ENCODE data around the gene CWF19L1.
"Not testable (repeated sequence)": the region's sequence is repeated elsewhere in the genome, so short reads cannot be mapped to it uniquely, and the experiment has no call there.

Gene CWF19L1

GRCh38 chr10:100267239-100268104, at the start of gene CWF19L1:
Gene CWF19L1, minus strand, starts transcription at chr10:100267638. Its CDS starts 45 bp downstream, at chr10:100267593.
- DNase-seq (ENCODE audit: low read depth, low spot score), result peak; percentile 69

- DNase-seq (ENCODE audit: low read depth, low spot score), result no peak
These were observed 48.2 kb upstream of the CWF19L1 start for GRCh38 chr10:100315615-100316014.

DNA sequence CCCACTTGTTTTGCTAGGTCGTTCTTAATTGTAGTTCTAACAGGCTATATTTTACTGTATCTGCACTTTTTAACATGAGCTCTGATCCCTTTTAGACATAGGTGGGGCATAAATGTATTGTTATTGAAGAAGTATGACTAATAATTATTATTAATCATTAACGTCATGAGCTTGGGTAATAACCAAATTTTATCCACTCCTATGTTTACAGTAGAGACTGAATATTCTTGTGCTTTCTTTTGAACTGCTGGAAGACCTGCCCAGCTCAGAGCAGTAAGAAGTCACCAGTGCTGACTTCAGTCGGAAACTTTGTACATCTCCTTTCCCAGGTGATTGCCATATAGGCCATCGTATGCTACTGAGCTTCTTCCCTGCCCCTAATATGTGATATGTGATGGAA, 43.9 kb upstream of the CWF19L1 start:
- no peak for DNase-seq (ENCODE audit: low read depth, low spot score)

DNA sequence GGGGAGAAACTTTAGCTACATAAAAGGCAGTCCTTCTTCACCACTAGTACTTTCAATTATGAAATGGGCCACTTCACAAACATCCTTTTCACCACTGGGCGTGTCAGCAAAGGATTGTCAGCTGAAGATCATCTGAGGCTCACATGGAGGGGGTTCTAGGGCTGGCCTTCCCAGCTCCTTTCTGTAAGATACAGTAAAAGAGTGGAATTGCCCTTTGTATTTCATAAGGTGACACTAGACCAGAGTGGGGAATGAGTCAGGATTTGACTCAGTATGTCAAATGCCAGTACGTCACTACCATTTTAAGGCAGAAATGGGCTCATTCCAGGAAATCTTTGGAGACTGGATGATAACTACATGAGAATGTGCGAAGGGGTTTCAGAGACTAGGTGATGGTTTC, 40.2 kb upstream of the CWF19L1 start:
- DNase-seq (ENCODE audit: low read depth, low spot score), result no peak

DNA sequence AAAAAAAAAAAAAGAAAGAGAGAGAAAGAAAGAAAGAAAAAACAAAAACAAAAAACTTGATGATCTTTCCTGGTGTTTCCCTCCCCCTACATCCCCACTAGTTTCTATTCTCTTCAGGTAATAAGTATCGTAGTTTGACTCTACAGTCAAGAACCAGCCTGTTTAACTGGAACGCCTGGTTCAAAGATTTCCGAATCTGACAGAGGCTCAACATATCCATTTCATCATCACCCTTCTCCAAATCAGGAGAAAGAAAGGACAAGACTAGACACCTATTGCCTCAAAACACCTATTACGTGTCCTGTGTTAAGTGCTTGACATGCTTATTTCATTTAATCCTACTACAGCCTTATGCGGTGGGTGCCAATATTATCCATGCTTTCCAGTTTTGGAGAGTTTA, 39.4 kb upstream of the CWF19L1 start:
- DNase-seq (ENCODE audit: low read depth, low spot score), result no peak

GRCh38 chr10:100304414-100304813, 37.0 kb upstream of the CWF19L1 start:
- no peak for DNase-seq (ENCODE audit: low read depth, low spot score)

DNA sequence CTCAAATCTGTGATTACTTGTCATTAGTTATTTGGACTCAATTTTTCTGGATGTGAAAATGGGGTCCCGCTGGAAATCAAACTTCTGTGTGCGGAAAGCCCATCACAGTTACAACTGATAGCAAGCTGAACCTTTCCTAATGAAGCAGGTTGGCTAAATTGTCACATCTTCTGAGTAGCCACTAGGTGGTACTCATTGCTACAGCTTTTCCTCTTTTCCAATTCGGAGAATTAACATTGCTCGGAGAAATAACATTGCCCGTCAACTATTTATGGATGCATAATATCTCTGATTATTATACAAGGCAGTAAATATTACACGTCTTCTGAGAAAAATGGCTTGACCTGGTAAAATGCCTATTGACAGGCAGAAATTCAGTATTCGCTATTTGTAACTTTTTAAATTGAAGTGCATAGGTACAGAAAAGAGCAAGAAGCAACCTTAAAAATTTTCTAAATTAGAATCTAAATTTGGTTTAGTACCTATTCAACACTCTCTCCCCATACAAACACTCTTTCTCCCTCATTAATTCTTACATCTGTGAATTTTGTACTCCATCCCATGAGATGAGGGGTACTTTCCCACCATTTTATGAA, 36.4 kb upstream of the CWF19L1 start:
- DNase-seq (ENCODE audit: low read depth, low spot score), result no peak

GRCh38 chr10:100301123-100301522, 33.7 kb upstream of the CWF19L1 start:
- not testable (repeated sequence) for DNase-seq (ENCODE audit: low read depth, low spot score)

GRCh38 chr10:100297242-100297641, 29.8 kb upstream of the CWF19L1 start:
- no peak for DNase-seq (ENCODE audit: low read depth, low spot score)

GRCh38 chr10:100293066-100293465, 25.6 kb upstream of the CWF19L1 start:
- DNase-seq (ENCODE audit: low read depth, low spot score), result no peak

GRCh38 chr10:100292300-100292699, 24.9 kb upstream of the CWF19L1 start:
- DNase-seq (ENCODE audit: low read depth, low spot score), result not testable (repeated sequence)

GRCh38 chr10:100291356-100291755, 23.9 kb upstream of the CWF19L1 start:
- DNase-seq (ENCODE audit: low read depth, low spot score), result no peak

DNA sequence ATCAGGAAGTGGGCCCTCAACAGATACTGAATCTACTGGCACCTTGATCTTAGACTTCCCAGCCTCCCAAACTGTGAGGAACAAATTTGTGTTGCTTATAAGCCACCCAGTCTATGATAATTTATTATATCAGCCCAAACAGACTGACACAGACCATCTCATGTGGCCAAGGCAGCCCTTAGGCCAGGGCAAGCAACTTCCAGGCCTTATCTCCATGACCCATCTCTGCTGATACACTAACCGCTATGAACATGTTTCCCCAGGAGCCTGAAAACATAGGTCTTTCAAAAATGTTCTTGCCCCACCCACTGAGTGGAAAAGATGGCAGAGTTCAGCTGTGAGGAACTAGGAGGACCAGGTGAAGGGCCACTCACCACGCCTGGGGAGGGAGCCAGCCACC, 22.2 kb upstream of the CWF19L1 start:
- DNase-seq (ENCODE audit: low read depth, low spot score), result no peak

DNA sequence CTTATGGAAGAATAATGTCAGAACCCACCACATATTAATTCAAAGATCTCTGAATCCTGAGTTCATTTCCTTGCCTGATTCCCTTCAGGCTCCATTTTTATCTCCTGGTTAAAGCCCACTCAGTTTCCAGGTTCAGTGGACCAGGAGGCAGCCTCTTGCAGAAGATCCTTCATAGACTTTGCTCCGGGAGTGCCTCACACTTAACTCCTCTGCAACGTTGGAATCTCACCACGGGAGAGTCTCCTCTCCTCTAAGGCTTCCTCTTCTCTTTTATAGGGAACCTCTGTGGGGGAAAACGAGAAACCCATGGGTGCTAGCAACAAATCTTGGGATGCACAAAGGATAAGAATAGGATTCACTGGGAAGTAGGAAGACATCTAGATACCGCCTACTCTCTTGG, 20.8 kb upstream of the CWF19L1 start:
- DNase-seq (ENCODE audit: low read depth, low spot score), result no peak

- no peak for DNase-seq (ENCODE audit: low read depth, low spot score)
These were observed 20.3 kb upstream of the CWF19L1 start for GRCh38 chr10:100287756-100288155.

- DNase-seq (ENCODE audit: low read depth, low spot score), result peak; percentile 60
These were observed 18.9 kb upstream of the CWF19L1 start, which contains the start of gene BLOC1S2 for GRCh38 chr10:100286051-100287033. Gene BLOC1S2, minus strand, starts transcription at chr10:100286680. Its CDS starts 21 bp downstream, at chr10:100286659.

- not testable (repeated sequence) for DNase-seq (ENCODE audit: low read depth, low spot score)
These were observed 17.9 kb upstream of the CWF19L1 start for GRCh38 chr10:100285326-100285725.

- DNase-seq (ENCODE audit: low read depth, low spot score), result no peak
These were observed 15.5 kb upstream of the CWF19L1 start for GRCh38 chr10:100282907-100283306.

DNA sequence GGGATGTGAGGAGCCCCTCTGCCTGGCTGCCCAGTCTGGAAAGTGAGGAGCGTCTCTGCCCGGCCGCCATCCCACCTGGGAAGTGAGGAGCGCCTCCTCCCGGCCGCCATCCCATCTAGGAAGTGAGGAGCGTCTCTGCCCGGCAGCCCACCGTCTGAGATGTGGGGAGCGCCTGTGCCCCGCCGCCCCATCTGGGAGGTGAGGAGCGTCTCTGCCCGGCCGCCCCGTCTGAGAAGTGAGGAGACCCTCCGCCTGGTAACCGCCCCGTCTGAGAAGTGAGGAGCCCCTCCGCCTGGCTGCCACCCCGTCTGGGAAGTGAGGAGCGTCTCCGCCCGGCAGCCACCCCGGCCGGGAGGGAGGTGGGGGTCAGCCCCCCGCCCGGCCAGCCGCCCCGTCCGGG, 9.5 kb upstream of the CWF19L1 start:
- DNase-seq (ENCODE audit: low read depth, low spot score), result not testable (repeated sequence)

GRCh38 chr10:100265821-100266485, 1.5 kb downstream of the CWF19L1 start:
- no peak for DNase-seq (ENCODE audit: low read depth, low spot score)

DNA sequence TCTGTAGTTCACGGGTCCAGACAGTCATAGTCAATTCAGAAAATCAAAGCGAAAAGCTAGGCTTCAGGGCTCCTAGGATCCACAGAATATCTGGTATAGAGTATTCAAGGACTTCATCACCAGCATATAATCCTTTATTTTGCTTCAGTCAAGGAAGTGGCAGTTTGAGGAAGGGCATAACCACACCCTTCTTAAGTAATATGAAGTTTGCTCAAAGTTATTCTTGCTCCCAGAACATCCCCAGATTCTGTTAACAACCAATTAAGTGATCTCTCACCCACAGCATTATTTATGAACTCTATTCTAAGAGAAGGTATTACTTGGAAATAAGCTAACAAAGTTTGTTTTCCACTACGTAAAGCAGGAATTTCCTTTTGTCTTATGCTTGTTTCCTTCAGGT, 13.2 kb downstream of the CWF19L1 start:
- DNase-seq (ENCODE audit: low read depth, low spot score), result no peak
